GM19452 (cell line): ENCODE data around the gene DIABLO.
A peak's percentile ranks its signal among the peaks of the same experiment; 100 is the strongest.
"Not testable (repeated sequence)": the region's sequence is repeated elsewhere in the genome, so short reads cannot be mapped to it uniquely, and the experiment has no call there.

Experiments
- ATAC-seq: cut with Tn5 transposase; IDR thresholded peaks from one replicate; pipeline ENCODE4 v1.9.1; 2021; ENCODE audit not compliant: unreplicated experiment

Gene DIABLO

DNA sequence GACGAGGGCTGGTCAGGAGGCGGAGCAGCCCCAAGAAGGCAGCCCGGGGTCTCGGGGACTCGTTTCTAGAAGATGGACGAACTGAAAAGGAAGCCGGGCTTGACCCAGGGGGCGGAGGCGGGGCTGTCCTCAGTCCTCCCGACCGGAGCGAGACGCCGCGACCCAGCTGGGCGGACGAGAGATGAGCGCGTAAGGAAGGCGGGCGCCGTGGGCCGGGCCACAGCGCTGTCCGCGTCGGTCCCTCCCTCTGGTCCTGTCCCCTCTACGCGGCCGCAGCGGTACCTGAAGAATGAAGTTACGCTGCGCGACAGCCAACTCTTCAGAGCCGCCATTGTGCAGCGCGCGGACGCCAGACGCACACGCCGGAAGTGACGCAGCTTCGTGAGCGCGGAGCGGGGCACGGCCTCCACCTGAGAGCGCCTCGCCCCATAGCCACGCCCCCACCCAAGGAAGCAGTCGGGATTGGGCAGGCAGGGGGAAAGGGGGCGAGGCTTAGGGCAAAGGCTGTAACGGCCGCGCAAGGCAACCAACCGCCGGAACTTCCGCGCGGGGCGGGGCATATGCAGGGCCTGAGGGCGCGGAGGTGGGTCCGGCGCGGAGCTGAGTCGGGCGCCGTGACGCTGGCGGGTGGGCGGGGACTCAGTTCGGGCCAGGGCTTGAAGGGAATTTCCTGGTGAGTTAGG is at the start of gene DIABLO:
TSS of gene DIABLO (minus strand) at position 370 of the 683 bp plus-strand sequence. CDS start at position 332, 38 bp downstream.
- peak; percentile 91 for ATAC-seq

DNA sequence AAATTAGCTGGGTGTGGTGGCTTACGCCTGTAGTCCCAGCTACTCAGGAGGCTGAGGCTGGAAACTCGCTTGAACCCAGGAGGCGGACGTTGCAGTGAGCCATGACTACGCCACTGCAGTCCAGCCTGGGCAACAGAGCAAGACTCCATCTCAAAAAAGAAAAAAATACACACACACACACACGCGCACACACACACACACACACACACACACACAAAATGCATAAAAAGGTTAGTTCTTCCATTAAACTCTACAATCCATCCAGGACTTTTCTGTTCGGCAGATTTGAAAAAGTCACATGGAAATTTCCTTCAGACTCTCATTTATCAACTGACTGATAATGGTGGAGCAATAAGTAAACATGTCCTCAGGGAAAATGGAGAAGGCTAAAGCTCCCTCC is 49.6 kb upstream of the DIABLO start:
- no peak for ATAC-seq

DNA sequence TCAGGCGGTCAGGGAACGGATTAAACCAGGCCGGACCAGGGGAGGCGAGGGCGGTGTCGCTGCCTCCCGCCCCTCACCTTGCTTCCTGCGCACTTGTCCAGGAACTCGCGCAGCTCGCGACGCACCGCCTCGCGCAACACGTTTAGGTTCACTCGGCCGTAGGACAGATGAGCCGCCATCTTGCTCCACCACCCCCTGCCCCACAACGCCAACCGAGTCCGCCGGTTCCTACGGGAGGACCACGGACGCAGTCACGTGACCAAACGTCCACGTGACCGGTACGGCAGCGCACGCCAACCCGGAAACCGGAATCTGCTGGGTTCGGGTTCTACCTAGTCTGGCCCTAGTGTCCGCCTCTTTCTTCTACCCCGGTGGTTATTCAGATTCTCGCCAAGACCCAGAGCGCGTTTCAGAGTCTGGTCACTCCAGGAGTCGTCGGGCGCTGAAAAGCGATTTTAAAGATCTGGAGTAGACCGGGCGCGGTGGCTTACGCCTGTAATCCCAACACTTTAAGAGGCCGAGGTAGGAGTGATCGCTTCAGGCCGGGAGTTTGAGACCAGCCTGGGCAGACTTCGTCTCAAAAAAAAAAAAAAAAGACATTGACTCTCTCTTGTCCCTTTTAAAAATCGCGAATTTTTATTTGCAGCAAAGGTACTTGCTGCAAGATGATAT is 40.5 kb upstream of the DIABLO start, which contains the start of gene VPS33A:
TSS of gene VPS33A (minus strand) at position 265 of the 672 bp plus-strand sequence. CDS start at position 179, 86 bp downstream.
- peak; percentile 87 for ATAC-seq

DNA sequence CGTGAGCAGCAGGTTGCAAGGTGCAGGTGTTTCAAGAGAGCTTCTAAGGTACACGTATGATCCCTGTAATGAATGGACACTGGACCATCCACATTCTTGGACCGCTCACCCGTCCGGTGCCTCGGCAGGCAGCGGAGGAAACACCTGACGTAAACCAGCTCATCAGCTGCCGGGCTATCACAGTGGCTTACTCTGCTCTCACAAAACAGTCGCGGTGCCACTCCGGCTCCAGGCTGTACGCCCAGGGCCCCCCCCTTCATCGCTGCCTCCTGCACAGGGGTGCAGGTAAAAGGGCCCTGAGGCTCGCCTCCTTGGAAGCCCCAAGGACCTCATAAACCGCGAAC is 40.0 kb upstream of the DIABLO start:
- peak; percentile 19 for ATAC-seq

DNA sequence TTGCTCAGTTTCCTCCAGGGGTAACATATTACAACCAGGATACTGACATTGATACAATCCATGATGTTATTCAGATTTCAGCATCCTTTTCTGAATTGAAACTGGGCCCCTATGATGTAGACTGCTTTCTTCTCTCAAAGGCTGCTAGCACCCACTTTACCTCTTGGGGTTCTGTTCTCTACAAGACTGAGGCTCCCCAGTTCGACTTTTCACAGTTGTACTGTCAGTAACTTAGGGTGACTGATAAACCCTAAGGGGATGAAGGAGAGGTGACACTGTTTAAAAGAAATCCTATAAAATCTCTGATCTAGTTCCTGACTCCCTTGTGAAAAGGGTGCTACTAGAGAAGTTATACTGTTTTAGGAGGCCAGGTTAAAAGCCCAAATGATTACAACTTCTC is 39.6 kb upstream of the DIABLO start:
- ATAC-seq: no peak

DNA sequence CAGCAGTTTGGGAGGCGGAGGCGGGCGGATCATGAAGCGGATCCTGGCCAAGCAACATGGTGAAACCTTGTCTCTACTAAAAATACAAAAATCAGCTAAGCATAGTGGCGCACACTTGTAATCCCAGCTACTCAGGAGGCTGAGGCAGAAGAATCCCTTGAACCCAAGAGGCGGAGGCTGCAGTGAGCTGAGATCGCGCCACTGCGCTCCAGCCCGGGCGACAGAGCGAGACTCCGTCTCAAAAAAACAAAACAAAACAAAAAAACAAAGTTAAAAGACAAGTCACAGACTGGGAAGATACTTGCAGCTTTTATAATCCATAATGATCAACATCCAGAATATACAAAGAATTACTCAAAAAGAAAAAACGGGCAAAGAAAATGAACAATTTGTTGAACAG is 34.9 kb upstream of the DIABLO start:
- not testable (repeated sequence) for ATAC-seq

DNA sequence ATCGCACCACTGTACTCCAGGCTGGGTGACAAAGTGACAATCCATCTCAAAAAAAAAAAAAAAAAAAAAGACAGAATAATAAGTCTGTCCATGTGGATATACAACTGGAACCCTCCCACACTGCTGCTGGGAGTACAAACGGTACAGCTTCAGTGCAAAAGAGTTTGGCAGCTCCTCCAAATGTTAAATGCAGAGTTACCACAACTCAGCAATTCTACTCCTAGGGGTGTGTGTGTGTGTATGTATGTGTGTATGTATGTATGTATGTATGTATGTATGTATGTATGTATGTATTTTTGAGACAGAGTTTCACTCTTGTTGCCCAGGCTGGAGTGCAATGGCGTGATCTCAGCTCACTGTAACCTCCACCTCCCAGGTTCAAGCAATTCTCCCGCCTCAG is 33.1 kb upstream of the DIABLO start:
- ATAC-seq: not testable (repeated sequence)

DNA sequence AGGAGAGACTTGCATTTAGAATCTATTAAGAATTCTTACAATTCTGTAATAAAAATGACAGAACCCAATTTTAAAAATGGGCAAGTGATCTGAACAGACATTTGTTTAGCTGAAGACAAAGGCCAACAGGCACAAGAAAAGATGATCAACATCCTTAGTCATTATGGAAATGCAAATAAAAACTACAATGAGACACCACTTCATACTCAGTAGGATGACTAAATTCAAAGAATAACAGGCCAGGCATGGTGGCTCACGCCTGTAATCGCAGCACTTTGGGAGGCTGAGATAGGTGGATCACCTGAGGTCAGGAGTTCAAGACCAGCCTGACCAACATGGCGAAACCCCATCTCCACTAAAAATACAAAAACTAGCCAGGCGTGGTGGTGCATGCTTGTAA is 32.6 kb upstream of the DIABLO start:
- ATAC-seq: not testable (repeated sequence)

DNA sequence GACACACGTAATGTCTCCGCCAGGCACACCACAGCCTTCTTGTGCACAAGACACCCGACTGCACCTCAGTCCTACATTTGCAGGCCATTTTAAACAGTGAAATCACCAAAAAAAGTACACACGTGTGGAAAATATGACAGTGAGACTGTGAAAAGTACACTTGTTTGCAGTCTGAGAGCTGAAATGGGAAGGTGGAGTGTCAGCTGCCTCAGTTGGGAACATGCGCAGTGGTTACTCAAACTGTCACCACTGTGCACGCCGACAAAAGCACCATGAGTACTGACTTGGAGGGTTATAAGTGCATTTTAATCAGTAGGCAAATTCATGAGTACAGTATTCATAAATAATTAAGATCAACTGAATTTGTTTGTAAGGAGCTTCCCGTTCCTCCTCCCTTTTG is 24.7 kb upstream of the DIABLO start:
- ATAC-seq: no peak

DNA sequence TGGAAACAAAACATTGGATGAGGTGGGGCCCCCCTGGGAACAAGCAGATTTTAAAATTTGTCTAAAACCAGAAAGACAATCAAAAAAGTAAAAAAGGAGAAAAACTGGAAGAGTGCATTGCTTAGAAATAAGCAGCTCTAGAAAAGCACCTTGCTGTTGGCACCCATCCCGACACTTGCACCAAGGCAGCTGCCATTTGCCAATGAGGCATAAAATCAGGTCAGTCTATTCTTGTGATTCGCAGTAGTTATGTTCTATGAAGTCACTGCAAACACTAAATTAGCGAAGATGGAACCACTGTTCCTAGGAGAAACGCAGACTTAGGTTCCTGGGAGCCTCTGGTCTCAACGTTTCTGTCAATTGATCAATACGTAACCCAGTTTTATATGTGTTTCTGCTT is 24.2 kb upstream of the DIABLO start:
- no peak for ATAC-seq

DNA sequence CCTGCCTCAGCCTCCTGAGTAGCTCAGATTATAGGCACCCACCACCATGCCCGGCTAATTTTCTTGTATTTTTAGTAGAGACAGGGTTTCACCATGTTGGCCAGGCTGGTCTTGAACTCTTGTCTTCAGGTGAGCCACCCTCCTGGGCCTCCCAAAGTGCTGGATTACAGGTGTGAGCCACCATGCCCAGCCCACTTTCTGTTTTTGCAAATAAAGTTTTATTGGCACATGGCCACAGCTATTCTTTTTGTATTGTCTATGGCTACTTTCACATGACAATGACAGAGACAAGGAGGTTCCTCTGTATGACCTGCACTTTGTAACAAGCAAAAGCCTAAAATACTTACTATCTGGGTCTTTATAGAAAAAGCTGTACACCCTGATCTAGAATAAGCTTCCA is 19.7 kb upstream of the DIABLO start:
- ATAC-seq: no peak

DNA sequence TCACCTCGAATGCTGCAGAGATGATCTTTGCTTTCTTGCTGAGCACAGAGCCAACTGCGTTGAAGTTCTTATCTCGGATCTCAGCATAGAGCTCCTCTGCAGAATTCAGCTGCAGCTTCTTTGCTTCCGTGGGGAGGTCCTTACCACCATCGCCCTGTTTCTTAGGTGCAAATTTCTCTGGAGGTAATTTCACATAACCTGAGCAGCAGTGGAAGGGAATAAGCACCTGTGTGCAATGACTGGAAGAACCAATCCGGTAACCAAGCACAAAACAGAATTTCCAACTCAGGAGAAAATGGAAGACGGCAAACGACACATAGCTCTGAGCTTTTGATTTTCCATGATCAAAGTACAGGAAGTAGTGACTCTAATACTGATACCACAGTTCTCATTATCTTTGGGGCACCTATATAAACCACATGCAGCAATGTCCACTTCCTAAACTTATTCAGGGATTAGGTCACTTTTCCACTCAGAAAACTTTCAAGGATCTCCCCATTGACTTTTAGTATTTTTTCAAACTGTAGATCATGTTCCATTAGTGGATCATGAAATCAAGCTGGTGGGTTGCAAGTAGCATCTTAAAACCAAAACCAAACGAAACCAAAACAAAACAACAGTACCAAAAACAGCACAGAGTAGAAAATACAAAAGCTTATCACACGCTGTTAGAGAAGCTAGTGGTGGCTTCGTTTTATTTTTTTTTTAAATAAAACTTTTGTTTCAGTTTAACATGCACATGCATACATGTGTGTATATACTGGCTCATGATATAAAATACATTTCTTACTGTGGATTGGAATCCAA is 18.9 kb upstream of the DIABLO start:
- no peak for ATAC-seq

DNA sequence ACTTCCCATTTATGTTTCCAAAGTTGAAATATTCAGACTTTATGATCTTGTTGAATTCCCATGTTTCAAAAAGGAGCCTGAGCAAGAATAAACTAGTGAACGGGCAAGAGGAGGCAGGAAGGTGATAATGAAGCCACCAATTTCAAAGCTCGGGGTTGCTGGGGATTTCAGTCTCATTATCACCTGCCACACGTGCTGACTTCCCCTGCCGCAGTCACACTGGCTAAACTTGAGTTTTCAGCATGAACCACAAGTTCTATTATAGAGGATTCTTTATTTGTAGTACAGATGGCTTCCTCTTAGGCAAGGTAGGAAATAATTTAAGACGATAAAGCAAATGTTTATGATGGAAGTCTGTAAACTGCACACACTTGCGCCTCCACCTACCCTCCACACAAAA is 18.1 kb upstream of the DIABLO start:
- no peak for ATAC-seq

DNA sequence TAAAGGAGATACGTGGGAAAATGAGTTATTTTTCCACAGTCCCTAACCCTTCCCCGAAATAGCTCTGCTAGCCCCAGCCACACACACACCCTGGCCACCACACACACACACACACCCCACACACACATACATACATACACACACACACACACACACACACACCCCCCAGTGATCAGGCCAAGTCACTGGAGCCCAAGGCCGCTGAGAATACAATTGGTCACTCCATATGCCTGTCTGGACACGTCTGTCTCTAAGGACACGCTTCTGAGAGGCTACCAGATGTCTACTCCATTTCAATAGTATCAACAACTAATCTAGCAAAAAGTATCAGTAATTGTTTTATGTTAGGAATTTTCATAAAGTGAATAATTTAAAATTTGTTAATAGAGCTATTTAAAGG is 13.0 kb upstream of the DIABLO start:
- no peak for ATAC-seq

DNA sequence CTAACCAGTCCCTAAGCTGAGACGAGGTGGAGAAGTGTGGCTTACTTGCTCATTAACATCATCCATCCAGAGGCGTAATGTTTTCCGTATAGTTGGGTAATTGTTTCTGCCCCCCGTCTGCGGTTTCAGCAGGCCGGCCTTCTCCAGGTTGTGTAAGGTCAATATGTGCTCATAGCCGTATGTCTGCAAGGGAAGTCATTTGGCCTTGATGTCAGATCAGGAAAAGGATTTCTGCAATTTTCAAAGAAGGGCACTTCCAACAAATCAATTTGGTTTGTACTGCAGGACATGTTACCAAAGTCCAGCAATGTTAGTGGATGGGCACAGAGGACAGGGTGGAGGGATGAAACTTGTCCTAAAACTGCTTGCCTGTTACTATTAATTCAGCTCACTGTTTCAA is 9.9 kb upstream of the DIABLO start:
- ATAC-seq: no peak

DNA sequence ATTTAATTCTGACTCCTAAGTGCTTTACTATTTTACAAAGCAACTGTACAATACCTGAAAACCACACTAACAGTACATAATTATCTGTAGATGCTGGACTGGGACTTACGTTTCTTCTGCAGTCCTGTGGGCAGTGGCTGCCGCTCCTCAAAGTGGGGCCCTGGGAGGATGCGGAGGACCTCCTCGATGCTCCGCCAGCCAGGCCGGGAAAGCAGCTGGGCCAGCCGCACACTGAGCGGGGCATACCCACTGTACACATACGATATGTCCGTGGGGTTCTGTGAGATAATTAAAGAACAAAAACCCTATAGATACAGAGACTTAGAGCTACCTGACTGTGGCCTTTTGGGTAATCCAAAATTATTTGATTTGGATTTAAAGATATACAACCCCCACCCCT is 6.8 kb upstream of the DIABLO start:
- no peak for ATAC-seq

DNA sequence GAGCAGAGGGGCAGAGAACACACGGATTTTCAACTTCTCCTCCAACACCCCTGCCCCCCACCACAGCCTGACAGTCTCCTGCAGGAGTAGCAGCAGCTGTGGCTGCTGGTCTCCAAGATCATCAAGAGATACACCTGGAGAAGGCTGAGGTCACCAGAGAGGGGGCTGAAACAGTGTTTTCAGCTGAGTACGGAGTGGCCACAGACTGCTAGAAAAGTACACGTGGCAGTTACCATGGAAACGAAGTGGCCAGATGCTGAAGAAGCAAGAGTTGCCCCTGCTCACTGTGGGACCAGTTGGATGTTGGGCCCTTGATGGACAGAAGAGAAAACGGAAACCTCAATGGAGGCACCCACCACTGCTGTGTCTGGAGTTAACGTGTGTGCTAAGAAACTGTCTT is 4.9 kb upstream of the DIABLO start:
- no peak for ATAC-seq

DNA sequence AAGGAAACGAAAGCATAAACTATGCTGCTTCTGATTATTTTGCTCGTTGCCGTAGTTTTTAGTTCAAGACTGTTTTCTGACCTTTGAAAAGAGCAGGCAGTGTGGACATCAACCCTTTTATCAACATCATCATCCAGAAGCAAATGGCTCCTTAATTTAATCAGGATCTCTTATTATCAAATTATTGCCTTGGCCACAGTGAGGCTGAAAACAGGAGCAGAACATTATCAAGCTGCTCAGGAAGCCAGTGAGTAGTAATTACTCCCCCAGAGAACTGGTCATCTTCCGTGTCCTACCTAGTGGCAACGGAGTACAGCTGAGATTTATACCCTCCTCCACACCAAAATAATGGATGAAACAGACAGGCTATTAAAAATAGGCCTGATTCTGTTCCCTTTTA is 2.2 kb upstream of the DIABLO start:
- ATAC-seq: no peak

DNA sequence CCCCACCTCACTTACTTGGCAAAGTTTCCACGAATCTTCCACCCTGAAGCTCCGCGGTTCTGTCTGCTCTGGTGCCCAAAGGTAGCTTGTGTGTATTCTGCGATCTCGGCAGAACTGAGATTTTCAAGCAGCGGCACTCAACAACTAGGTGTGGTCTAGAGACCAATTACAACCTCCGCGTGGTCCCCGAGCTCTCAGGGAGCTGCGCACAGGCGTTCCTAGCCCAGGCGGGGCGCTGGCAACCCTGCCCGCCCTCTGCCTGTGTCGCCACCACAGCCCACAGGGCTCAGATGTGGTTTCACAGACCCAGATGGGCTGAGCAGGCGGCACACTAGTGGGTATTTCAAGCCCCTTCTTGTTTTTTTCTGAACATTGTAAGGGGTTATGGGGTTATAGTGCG is 1.5 kb upstream of the DIABLO start:
- no peak for ATAC-seq

DNA sequence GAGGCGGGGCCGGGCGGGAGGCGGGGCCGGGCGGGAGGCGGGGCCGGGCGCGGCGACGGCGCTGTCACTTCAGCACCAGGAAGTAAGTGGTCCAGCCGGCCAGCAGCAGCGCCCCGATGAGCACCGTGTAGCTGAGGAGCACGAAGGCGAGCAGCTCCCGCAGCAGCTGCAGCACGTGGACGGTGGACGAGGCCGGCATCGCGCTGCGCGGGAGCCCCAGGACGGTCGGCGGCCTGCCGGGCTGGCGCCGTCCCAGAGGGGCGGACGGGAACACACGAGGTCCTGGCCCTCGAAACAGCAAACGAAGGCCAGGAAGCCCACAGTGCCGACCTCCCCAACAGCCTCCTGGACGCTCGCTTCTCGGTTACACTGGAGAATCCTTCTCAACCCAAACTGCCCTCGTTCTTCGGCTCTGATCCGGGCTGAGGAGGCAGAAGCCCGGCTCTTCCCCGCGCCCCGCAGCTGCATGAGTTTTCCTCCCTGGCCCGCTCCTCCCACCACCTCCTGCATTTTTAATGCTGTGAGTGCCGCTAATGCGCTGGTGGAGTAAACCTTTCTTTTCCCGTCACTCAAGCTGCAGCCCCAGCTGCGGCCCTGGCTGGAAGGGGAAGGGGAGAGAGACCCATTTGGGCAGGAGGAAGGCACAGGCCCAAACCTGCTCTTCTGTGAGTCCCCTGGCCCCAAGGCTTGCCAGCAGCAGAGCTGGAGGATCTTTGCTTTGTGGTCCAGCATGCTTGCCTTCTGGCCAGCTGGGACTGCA is 694 bp upstream of the DIABLO start:
- ATAC-seq: no peak

DNA sequence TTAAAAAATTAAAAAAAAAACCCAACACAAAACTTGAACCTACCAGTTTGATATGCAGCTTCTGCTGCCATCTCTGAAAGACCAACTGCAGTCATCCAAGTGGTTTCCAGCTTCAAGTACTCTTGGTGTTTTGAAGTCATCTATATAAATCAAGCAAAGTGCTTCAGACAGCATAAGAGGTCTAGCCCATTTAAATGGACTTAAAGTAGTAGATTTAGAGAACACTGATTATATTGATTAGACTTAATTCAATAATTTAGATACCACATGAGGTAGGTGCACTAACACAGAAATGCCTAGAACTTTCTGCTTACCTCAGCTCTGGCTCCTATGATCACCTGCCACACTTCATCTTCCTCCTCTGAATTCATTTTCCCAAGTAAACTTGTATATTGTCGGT is 9.4 kb downstream of the DIABLO start:
- ATAC-seq: no peak
